OCI-LY7 (cell line): ENCODE results near the gene SLC25A41. TPM values are rescaled to one million over a fixed set of nuclear protein-coding genes. Genes with fewer than 3 reads are reported as not detected.

Experiments used
- BruUV-seq: library from RNA; stranded (reverse); fragments of 400-500 nt; replicated peaks from 2 replicates; lab custom pipeline; 2021; lab: Mats Ljungman, UMichigan
- CTCF ChIA-PET: fragments of 300-600 bp; sonication (Branson Sonifier 250); formaldehyde crosslinking; loops from one replicate; lab custom pipeline; 2022; ENCODE audit warnings: antibody characterized with exemption; ENCODE audit not compliant: unreplicated experiment; lab: Charles Lee
- POLR2A ChIA-PET: fragments of 300-600 bp; sonication (Branson Sonifier 250); formaldehyde crosslinking; loops from one replicate; lab custom pipeline; 2022; ENCODE audit warnings: antibody characterized with exemption; lab: Charles Lee
- DNase-seq: peaks from one replicate; pipeline ENCODE4 v3.0.0-alpha.2; 2015; ENCODE audit warnings: low spot score
- H2AFZ ChIP-seq: fragments of 200-600 bp; sonication (generic), shearing (Covaris generic); 2 replicates; pipeline ENCODE4 v1.6.1; 2014; ENCODE audit warnings: mild to moderate bottlenecking, antibody characterized with exemption, low read length, moderate library complexity
- H3K27ac ChIP-seq: fragments of 200-600 bp; sonication (generic); 2 replicates; pipeline ENCODE4 v1.5.1; 2014; ENCODE audit warnings: mixed run types, low read depth, mild to moderate bottlenecking, moderate library complexity, low read length, inconsistent platforms; ENCODE audit not compliant: poor library complexity, severe bottlenecking
- H3K36me3 ChIP-seq: fragments of 200-600 bp; sonication (generic); 2 replicates; pipeline ENCODE4 v1.6.1; 2014; ENCODE audit warnings: mild to moderate bottlenecking, antibody characterized with exemption, low read length, moderate library complexity, mixed read lengths; ENCODE audit not compliant: insufficient read depth
- H3K4me1 ChIP-seq: fragments of 200-600 bp; sonication (generic); 2 replicates; pipeline ENCODE4 v1.5.1; 2014; ENCODE audit warnings: mild to moderate bottlenecking, low read length; ENCODE audit not compliant: insufficient read depth, poor library complexity, severe bottlenecking
- H3K4me2 ChIP-seq: fragments of 200-600 bp; sonication (generic); 2 replicates; pipeline ENCODE4 v1.6.1; 2014; ENCODE audit warnings: mild to moderate bottlenecking, low read length
- H3K4me3 ChIP-seq: fragments of 200-600 bp; sonication (generic); 2 replicates; pipeline ENCODE4 v1.5.1; 2014; ENCODE audit warnings: mild to moderate bottlenecking, low read depth, low read length; ENCODE audit not compliant: poor library complexity, severe bottlenecking
- H3K79me2 ChIP-seq: fragments of 200-600 bp; sonication (generic); 2 replicates; pipeline ENCODE4 v1.6.1; 2016; ENCODE audit warnings: low read depth, mild to moderate bottlenecking, low read length, moderate library complexity, mixed read lengths; ENCODE audit not compliant: insufficient read depth
- H3K9me2 ChIP-seq: fragments of 200-600 bp; sonication (generic); 2 replicates; pipeline ENCODE4 v1.6.1; 2016; ENCODE audit warnings: mild to moderate bottlenecking, low read length, mixed read lengths; ENCODE audit not compliant: insufficient read depth
- H3K9me3 ChIP-seq: fragments of 200-600 bp; sonication (generic); 2 replicates; pipeline ENCODE4 v1.6.1; 2014; ENCODE audit warnings: mild to moderate bottlenecking, mixed run types, low read length, mixed read lengths
- H4K20me1 ChIP-seq: fragments of 200-600 bp; sonication (generic); 2 replicates; pipeline ENCODE4 v1.6.1; 2014; ENCODE audit warnings: mild to moderate bottlenecking, antibody characterized with exemption, low read length, moderate library complexity, mixed read lengths; ENCODE audit not compliant: insufficient read depth
- CTCF ChIP-seq: fragments of 200-600 bp; sonication (generic); conservative IDR thresholded peaks from 2 replicates; pipeline ENCODE4 v1.5.1; 2014; ENCODE audit warnings: mild to moderate bottlenecking, antibody characterized with exemption, low read length, moderate library complexity, mixed read lengths
- EZH2phosphoT487 ChIP-seq: fragments of 200-600 bp; sonication (generic); IDR thresholded peaks from 2 replicates; pipeline ENCODE4 v1.6.1; 2018; ENCODE audit warnings: low read depth, borderline replicate concordance, mild to moderate bottlenecking, mixed run types, antibody characterized with exemption, low read length, moderate library complexity, mixed read lengths
- intact Hi-C: fragments of 100-400 bp; cut with micrococcal nuclease; formaldehyde crosslinking; loops from one replicate; pipeline ENCODE4 v1.10.0; 2022; ENCODE audit not compliant: unreplicated experiment
- total RNA-seq, 2 experiments: library from RNA; depleted of rRNA in 1 of 2; stranded (reverse); fragments of >200 nt in 1 of 2; shearing (Covaris generic) in 1 of 2; gene quantifications; 2 replicates each; pipeline ENCODE4 v1.2.3, GENCODE V29; 2014 to 2022

Gene SLC25A41
- total RNA-seq, 2 experiments from 2014 or later, result not detected

- Histone ChIP-seq H3K36me3 (peaks cover 20% of the 10 kb centered on the region), H3K9me3 (no peaks in the 10 kb centered on the region), H3K4me2 (peak overlapping the region; percentile 80), H3K4me1 (peaks cover 42% of the 10 kb centered on the region), H4K20me1 (no peaks in the 10 kb centered on the region), H3K9me2 (no peaks in the 10 kb centered on the region), H3K79me2 (peaks cover 6% of the 10 kb centered on the region; the same call in 1 of the 2 replicates), H3K4me3 (peak overlapping the region; percentile 82), H2AFZ (no peak overlapping the region), H3K27ac (no peak overlapping the region)
- ChIA-PET CTCF (interaction anchor here (0.6 kb wide), 1 partner anchor 51 kb away, joined by 3 read pairs; no protein-coding TSS in a partner anchor), POLR2A (no interaction called here)
- intact Hi-C loops, result no loop called here
- TF ChIP-seq CTCF, result no peak
- TF ChIP-seq EZH2phosphoT487, result no peak
- TSS peak; percentile 90 for BruUV-seq
- no peak for DNase-seq
Observed at GRCh38 chr19:6479836-6480398, 46.4 kb upstream of the SLC25A41 start.

- Histone ChIP-seq H2AFZ (no peak overlapping the region), H3K79me2 (peaks cover 6% of the 10 kb centered on the region; the same call in 1 of the 2 replicates), H3K9me2 (no peaks in the 10 kb centered on the region), H3K4me1 (peaks cover 42% of the 10 kb centered on the region), H3K4me3 (no peak overlapping the region), H3K36me3 (peaks cover 30% of the 10 kb centered on the region), H4K20me1 (no peaks in the 10 kb centered on the region), H3K4me2 (no peak overlapping the region), H3K27ac (no peak overlapping the region), H3K9me3 (no peaks in the 10 kb centered on the region)
- TF ChIP-seq EZH2phosphoT487, result no peak
- no peak for TF ChIP-seq CTCF
- ChIA-PET CTCF (no interaction called here), POLR2A (no interaction called here)
- no TSS peak for BruUV-seq
- DNase-seq, result no peak
- intact Hi-C loops, result no loop called here
Observed at GRCh38 chr19:6478815-6479214, 45.3 kb upstream of the SLC25A41 start.

- Histone ChIP-seq H3K27ac (no peak overlapping the region), H2AFZ (no peak overlapping the region), H4K20me1 (no peaks in the 10 kb centered on the region), H3K9me3 (no peaks in the 10 kb centered on the region), H3K4me3 (no peak overlapping the region), H3K4me2 (no peak overlapping the region), H3K9me2 (no peaks in the 10 kb centered on the region), H3K36me3 (peaks cover 37% of the 10 kb centered on the region), H3K4me1 (peaks cover 25% of the 10 kb centered on the region), H3K79me2 (peaks cover 6% of the 10 kb centered on the region; the same call in 1 of the 2 replicates)
- BruUV-seq, result no TSS peak
- DNase-seq, result no peak
- ChIA-PET POLR2A (interaction anchor here (0.7 kb wide), 1 partner anchor 841 kb away, joined by 3 read pairs; no protein-coding TSS in a partner anchor), CTCF (no interaction called here)
- TF ChIP-seq CTCF, result no peak
- TF ChIP-seq EZH2phosphoT487, result no peak
- intact Hi-C loops, result no loop called here
Observed at GRCh38 chr19:6476896-6477431, 43.4 kb upstream of the SLC25A41 start.
